ENCODE results near the gene STAT1.

STAT1 gene

GRCh38 chr2:191043438-191043837 is 29.5 kb upstream of the STAT1 start:
- Histone ChIP-seq H3K9ac (no peak overlapping the region), H3K27me3 (ENCODE audit: insufficient read depth, low read depth) (no peaks in the 10 kb centered on the region), H3K4me3 (IDR thresholded peaks at IDR 0.05; ENCODE audit: insufficient read depth, low read depth, low read length) (no peak overlapping the region), H3K27ac (no peak overlapping the region), H3K4me2 (no peak overlapping the region), H4K20me1 (ENCODE audit: insufficient read depth) (no peaks in the 10 kb centered on the region), H3K36me3 (ENCODE audit: insufficient read depth) (no peaks in the 10 kb centered on the region), H3K4me1 (ENCODE audit: low read depth, poor library complexity, severe bottlenecking) (peaks cover 6% of the 10 kb centered on the region), H3K79me2 (ENCODE audit: insufficient read depth, low read depth) (no peaks in the 10 kb centered on the region), H2AFZ (ENCODE audit: low read depth) (no peak overlapping the region)
- no peak for TF ChIP-seq CTCF (conservative IDR thresholded peaks at IDR 0.05; ENCODE audit: low read depth, low read length)

- no peaks in the 10 kb centered on the region for H3K27me3 ChIP-seq (ENCODE audit: insufficient read depth, low read depth)
- no peak overlapping the region for H3K9ac ChIP-seq
- no peak overlapping the region for H3K27ac ChIP-seq
- H3K4me2 ChIP-seq: no peak overlapping the region
- H3K36me3 ChIP-seq (ENCODE audit: insufficient read depth): no peaks in the 10 kb centered on the region
- H2AFZ ChIP-seq (ENCODE audit: low read depth): no peak overlapping the region
- no peak overlapping the region for H3K4me3 ChIP-seq (IDR thresholded peaks at IDR 0.05; ENCODE audit: insufficient read depth, low read depth, low read length)
- H3K79me2 ChIP-seq (ENCODE audit: insufficient read depth, low read depth): no peaks in the 10 kb centered on the region
- H3K4me1 ChIP-seq (ENCODE audit: low read depth, poor library complexity, severe bottlenecking): peaks cover 12% of the 10 kb centered on the region
- TF ChIP-seq CTCF (conservative IDR thresholded peaks at IDR 0.05; ENCODE audit: low read depth, low read length): no peak
- no peaks in the 10 kb centered on the region for H4K20me1 ChIP-seq (ENCODE audit: insufficient read depth)
Measured at GRCh38 chr2:191041418-191042161, 27.6 kb upstream of the STAT1 start.

- no peak overlapping the region for H3K4me3 ChIP-seq (IDR thresholded peaks at IDR 0.05; ENCODE audit: insufficient read depth, low read depth, low read length)
- no peaks in the 10 kb centered on the region for H4K20me1 ChIP-seq (ENCODE audit: insufficient read depth)
- H3K27ac ChIP-seq: no peak overlapping the region
- H3K27me3 ChIP-seq (ENCODE audit: insufficient read depth, low read depth): no peaks in the 10 kb centered on the region
- peaks cover 12% of the 10 kb centered on the region for H3K4me1 ChIP-seq (ENCODE audit: low read depth, poor library complexity, severe bottlenecking)
- no peak for TF ChIP-seq CTCF (conservative IDR thresholded peaks at IDR 0.05; ENCODE audit: low read depth, low read length)
- H3K4me2 ChIP-seq: no peak overlapping the region
- no peak overlapping the region for H3K9ac ChIP-seq
- no peaks in the 10 kb centered on the region for H3K79me2 ChIP-seq (ENCODE audit: insufficient read depth, low read depth)
- H3K36me3 ChIP-seq (ENCODE audit: insufficient read depth): no peaks in the 10 kb centered on the region
- no peak overlapping the region for H2AFZ ChIP-seq (ENCODE audit: low read depth)
Measured at GRCh38 chr2:191039616-191040015, 25.6 kb upstream of the STAT1 start.

- H3K4me2 ChIP-seq: peak overlapping the region; percentile 54
- no peak overlapping the region for H3K9ac ChIP-seq
- no peak overlapping the region for H3K4me3 ChIP-seq (IDR thresholded peaks at IDR 0.05; ENCODE audit: insufficient read depth, low read depth, low read length)
- no peaks in the 10 kb centered on the region for H3K36me3 ChIP-seq (ENCODE audit: insufficient read depth)
- no peak overlapping the region for H3K27ac ChIP-seq
- TF ChIP-seq CTCF (conservative IDR thresholded peaks at IDR 0.05; ENCODE audit: low read depth, low read length): no peak
- no peaks in the 10 kb centered on the region for H3K79me2 ChIP-seq (ENCODE audit: insufficient read depth, low read depth)
- no peaks in the 10 kb centered on the region for H3K27me3 ChIP-seq (ENCODE audit: insufficient read depth, low read depth)
- peak overlapping the region; percentile 17; the same call in 1 of the 2 replicates for H2AFZ ChIP-seq (ENCODE audit: low read depth)
- peaks cover 12% of the 10 kb centered on the region for H3K4me1 ChIP-seq (ENCODE audit: low read depth, poor library complexity, severe bottlenecking)
- H4K20me1 ChIP-seq (ENCODE audit: insufficient read depth): no peaks in the 10 kb centered on the region
Measured at GRCh38 chr2:191038741-191039140, 24.8 kb upstream of the STAT1 start.
